HG03565 (cell line): ENCODE measurements around the gene MSI2.

Source experiments
- ATAC-seq: cut with Tn5 transposase; IDR thresholded peaks from one replicate; pipeline ENCODE4 v1.9.1; 2021; ENCODE audit warnings: mild to moderate bottlenecking, moderate library complexity; ENCODE audit not compliant: unreplicated experiment

Gene MSI2

DNA sequence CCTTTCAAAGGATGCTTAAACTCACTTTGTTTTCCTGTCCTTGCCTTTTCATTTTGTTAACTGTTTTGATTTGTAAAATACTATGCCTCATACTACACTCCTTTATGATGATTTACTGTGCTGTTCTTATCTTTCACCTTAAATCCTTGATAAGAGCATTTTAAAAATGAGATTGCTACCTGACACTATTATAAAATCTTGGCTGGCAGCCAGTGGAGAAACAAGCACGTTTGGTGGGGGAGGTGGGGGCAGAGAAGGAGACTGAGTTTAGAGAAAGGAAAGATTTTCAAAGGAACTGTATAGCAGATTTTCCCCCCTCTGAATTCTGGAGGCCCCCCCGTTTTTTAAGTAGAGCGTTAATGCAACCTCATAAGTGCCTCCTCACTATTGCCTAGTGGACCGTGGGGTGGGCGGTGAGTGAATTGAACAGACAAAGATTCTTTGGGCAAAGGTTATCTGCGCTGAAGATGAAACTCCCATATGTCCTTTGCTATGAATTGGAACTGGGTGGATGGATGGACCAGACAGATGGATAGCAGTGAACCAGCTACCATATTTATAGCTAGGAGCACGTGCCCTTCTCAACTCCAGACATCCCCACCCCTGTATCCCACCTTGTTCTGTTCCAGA is 288.6 kb downstream of the MSI2 start:
- no peak for ATAC-seq

DNA sequence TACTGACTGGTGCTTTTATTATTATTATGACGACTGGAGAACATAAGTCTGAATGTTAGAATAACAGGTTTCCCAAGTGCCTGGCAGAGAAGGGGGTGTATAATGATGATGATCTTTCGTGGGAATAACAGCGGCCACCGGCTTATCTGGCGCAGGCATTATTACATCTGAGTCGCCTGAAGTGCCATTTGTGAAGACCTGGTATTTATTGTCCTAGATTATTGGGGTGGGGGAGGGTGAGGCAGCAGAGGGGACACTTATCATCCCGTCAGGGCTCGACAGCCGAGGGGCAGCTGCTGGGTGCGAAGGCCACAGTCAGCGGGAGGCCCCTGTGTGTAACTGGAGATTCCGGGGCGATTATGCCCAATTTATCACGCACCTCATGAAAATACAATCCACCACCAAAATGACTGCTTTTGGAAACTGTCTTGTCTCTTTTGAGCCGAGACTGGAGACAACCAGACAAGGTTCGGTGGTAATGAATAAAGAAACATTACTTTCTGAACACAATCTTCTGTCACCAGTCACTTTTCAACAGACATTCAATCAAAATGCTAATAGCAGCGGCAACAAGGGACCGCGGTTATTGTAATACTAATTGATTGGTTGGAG is 289.5 kb downstream of the MSI2 start:
- no peak for ATAC-seq

DNA sequence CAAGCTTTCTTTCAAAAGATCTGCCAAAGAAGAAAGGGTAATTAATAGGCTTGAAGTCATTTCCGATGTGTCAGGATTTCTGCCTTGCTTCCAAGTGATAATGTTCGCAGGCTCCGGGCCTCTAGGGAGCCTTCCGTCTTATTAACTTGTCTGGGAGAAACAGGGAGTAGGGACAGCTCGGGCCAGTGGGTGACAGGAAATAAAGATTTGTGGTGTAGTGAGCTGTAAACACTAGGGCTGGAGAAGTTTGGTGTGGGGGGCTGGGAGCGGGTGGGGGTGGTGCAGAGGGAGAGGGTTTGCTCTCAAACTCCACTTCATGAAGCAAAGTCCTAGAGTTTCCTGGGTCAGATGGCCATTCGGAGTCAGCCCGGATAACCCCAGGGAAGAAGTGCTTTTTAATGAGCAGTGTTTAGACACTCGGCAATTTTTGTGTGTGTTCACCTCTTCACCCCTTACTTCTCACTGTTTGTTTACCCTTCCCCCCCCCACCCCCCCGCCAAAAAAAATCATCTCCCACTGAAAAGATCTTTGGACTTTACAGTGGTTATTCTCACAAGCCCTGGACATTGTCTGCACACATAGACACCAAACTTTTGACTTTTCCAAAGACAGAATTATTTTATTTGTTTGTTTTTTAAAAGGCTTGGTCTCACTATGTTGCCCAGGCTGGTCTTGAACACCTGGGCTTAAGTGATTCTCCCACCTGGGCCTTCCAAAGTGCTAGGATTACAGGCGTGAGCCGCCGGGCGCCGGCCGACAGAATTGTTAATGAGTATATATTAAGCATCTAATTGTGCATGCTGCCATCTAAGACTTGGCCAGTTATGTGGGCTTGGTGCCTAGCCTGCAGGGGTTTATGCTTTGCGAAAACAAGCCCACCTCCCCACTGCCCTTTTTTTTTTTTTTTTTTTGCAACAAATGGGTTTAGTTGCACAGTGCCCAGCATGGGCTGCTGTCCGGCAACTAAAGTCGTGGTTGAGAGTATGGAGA is 292.4 kb downstream of the MSI2 start:
- no peak for ATAC-seq

DNA sequence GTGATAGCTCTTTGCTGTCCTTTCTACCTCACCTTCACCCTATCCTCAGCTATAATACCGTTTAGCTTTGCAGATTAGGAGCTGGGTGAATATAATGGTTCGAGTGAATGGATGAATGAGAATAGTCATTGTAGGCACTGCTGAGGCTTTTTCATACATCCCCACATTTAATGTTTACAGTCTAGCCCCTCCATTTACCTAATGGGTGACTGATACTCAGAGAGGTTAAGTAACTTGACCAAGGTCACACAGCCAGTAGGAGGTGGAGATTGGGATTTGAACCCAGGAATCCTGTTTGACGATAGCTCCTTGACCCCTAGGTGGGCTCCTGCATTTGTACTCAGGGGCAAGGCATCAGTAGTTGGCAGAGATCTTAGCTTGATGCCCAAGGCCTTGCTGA is 293.1 kb downstream of the MSI2 start:
- no peak for ATAC-seq

DNA sequence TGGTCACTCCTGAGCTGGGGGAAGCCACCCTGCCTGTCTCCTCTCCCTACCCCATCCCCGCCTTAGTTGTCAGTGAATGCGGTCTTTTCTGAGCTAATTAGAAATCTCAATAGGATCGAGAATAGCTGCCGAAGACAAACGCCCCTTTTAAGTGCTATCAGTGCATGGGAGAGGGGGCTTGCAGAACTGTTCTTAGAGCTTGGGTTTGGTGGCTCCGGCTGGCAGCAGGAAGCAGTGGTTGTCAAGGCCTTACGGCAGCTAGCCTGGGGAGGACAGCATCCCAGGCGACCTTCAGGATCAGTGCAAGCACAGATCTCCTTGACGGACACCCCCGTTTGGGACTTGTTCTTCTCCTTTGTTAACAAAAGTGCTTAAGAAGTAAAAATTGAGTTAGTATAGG is 293.7 kb downstream of the MSI2 start:
- no peak for ATAC-seq

DNA sequence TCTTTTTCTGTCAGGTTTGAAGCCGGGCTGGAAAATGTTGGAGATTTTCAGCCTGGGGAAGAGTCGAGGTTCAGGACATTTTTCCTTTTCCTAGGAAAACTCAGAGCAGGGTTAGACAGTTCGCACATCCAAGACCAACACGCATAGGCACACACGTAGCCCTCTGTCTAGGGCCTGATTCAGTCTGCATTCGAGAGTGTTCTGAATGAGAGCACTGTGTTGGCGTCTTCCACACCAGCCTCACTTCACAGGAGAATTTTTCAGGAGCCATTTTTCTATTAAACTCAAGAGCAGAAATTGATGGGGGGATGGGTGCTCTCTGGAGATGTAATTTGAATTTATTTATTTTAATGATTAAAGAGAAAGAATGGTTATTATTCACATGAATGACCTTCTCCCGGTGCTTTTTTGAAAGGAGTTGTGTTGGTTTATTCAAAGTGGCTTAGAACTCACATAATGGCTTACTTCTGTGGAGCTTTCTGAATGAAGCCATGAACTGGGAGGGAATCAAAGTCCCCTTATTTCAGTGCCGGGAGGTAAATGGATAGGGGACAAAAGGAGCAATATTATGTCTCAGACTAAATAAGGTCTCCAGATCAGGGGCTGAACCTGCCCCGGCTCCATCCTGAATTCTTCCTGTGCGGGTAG is 294.5 kb downstream of the MSI2 start:
- ATAC-seq, result no peak

DNA sequence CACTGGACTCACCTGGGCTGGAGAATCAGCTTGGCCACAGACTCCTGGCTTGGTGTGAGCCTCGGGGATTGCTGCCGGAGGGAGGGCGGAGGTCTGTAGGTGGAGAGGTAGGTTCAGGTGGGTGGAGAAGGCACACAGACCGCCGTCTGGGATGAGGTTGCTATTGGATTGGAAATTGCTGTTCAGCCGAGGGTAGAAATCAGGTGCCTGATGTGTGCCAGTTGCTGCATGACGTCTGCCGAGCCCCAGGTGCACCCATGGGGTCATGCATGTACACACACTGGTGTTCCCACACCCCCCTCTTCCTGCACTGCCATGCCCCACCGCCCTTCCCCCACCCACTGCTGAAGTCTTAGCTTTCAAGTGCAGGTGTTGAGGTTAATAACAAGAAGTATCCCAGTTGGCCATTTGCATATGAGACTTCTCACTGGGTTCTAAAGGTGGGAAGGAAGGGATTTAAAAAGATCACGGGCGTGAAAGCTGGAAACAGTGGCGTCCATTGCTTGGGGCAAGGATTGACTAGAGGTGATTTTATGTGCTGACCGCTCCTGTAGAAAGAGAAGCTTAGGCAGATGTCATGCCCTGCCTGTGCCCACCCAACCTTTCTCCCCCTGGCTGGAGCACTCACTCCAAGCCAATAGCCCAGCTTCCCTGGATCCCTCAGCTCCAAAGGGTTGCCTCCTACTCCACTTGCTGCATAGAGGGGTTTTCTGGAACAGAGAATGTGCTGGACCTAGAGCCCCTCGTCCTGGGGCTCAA is 295.2 kb downstream of the MSI2 start:
- peak; percentile 38 for ATAC-seq

DNA sequence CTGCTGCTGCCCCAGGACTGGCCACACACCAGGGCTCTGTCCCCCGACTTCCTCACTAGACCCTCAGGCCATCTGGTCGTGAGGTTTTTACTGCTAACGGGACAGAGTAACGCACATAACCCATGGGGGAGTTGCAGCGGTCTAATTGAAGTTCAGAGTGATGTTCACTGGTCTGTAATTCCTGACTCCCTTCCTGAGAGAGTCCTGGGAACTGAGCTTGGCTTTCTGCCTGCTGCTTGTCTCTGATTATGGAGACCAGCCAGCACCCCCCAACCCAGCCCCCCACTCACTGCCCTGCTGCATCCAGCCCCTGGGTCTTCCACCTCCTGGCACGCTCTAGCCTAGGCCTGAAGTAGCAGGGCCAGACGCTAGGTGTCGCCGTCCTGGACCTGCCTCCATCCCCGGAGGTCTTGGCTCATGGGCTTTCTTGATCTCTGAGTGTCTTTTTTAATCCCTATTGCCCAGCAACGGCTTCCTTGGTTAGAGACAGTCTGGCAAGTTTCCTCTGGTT is 295.8 kb downstream of the MSI2 start:
- ATAC-seq, result peak; percentile 63

DNA sequence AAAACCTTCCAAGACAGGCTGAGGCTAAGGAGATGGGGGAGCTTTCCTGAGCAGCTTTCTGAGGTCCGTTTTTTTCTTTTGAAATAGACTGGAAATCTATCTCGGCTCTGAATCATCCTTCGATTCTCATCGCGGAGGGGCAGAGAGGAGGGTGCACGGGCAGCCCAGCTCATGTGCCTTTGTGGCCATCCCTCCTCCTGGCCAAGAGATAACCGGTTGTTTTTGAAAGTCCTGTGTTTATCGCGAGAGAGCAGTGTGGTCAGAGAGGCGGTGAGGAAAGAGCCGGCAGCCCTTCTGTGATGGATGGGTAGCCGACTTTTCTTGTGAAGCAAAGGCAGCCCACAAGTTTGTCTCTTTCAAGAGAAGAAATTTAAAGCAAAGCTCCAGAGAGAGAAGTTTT is 297.2 kb downstream of the MSI2 start:
- ATAC-seq, result no peak

DNA sequence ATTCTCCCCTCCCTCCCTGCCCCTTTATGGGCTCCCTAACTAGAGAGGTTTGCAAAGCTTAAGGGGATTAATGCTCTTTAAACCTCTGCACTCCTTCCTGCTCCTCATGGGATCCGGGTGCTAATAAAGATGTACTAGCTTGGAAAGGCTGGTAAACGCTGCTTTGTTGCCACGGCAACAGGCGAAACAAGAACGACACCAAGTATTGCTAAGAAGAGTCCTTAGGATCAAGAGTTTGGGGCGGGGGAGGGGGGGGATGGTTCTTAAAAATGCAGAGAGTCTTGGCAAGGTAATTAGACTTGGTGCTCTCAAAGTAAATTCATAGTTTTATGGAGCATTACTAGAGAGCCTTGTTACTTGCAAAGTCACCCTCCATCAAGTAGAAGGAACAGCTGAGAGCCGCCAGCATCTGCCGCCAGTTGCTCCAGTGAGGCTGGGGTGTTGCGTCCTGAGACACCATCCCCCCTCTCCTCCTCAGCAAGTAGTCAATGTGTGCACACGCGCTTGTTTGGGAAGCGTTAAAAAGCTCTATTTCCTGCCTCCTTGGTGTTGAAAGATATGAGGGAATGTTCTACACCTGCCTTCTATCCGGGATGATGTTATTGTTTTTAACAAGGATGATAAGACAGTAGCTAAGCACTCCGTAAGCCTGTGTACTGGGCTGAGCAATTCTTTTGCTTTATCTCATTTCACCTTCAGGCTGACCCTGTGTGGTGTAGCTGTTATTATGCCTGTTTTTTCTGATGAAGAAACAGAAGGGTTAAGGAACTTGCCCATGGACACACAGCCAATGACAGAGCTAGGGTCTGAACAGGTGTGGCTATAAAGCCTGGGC is 297.9 kb downstream of the MSI2 start:
- no peak for ATAC-seq

DNA sequence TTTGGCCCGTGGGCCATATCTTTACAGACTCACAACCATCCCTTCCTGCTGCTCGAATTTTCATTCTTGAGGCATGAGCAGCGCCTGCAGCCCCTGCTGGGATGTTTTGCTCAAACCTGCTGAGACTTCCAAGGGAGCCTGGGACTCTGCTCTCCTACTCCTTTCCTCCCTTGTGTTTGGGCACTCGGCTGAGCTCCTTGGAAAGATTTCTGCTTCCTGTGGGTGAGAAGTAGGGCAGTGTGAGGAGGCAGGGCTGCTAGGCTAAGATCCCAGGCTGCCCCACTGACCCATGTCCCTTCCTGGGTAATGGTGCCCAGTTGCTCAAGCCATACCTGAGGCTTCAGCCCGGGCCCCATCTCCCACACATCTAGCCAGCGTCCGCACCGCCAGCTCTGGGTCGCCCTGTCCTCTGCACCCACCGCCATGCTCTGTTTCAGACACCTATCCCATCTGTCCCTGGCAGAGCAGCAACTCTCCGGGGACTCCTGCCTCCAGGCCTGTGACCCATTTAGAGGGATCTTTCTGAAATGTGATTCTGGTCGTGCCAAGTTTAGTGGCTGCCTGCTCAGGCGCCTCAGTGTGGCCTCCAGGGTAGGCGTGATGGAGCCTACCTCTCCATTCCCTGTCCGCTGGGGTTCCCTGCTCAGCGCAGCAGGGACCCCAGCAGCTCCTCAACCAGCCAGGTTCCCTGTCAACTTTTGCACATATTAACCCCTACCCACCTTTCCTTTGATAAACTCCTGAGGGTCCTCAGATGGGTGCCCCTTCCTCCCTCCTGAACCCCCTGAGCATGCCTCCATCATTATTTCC is 298.7 kb downstream of the MSI2 start:
- ATAC-seq, result no peak

DNA sequence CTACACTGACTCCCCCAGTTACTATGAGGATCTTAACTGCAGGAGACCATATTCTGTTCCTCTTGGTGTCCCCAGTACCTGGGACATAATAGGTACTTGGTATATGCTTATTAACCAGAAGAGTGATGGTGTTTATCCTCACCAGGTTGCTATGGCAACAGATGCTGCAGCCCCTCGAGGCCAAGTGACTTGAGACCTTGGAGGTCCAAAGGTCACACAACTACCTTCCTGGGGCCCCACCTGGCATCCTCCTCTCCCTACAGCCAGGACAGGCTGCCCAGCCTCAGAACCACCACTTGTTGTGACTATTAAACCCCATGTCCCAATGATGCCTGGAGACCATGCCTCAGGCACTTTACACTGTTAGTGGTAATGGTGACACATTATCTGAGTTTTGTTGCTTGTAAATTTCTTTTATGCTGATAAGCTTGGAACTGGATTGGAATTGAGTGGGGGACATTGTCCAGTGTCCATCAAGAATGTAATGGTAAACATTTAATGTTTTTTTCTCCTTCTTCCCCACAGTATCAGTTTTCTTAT is 299.4 kb downstream of the MSI2 start:
- no peak for ATAC-seq

DNA sequence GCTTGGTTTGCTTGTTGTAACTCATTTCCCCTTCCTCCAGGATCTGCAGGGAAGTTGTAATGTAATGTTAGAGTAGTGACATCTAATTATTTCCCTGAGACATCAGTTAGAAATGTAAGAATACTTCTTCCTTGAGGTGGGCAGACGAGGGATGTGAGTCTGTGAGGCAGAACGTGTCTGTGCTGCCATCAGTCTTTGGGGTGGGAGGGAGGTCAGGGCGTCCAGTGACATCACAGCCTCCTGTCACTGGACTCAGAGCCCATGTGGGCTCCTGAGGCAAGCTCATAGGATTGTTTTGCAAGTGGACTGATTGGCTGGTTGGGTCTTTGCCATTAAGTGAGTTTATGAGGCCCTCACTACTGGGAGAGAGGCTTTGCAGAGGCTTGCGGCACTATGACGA is 300.0 kb downstream of the MSI2 start:
- ATAC-seq, result no peak

DNA sequence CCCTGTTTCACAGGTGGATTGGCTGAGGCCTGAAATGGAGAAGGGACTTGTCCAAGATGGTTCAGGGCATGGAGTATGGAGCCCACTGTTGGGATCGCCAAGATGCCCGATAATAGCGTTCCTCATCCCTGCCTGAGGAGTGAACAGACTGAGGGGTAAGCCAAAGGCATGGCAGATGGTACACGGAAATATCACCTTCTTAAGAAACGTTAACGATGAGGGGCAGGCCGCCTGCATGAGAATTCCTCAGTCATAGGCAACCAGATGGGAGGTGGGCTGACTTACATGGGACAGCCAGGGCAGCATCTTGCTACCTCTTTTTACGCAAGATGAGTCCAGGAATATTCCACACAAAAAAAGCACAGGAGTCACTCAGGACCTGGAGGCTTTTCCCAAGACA is 300.7 kb downstream of the MSI2 start:
- no peak for ATAC-seq

DNA sequence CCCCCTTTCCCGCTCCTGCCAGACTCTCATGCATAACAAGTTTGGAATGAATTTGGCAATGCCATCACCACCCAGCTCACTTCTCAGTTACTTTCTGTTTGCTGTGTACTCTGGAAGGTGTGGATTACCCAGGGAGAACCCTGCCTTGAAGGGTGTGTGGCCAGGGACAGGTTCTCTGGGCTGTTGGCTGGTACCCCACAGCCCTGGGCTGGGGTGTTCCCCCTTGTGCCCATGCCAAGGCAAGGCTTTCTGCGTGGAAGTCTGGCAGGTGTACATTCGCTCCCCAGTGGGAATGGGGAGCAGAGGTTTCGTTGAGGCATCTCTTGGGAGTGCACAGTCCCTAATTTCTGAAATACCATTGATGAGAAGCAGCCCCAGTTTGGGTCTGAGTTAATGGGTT is 301.1 kb downstream of the MSI2 start:
- ATAC-seq, result no peak

DNA sequence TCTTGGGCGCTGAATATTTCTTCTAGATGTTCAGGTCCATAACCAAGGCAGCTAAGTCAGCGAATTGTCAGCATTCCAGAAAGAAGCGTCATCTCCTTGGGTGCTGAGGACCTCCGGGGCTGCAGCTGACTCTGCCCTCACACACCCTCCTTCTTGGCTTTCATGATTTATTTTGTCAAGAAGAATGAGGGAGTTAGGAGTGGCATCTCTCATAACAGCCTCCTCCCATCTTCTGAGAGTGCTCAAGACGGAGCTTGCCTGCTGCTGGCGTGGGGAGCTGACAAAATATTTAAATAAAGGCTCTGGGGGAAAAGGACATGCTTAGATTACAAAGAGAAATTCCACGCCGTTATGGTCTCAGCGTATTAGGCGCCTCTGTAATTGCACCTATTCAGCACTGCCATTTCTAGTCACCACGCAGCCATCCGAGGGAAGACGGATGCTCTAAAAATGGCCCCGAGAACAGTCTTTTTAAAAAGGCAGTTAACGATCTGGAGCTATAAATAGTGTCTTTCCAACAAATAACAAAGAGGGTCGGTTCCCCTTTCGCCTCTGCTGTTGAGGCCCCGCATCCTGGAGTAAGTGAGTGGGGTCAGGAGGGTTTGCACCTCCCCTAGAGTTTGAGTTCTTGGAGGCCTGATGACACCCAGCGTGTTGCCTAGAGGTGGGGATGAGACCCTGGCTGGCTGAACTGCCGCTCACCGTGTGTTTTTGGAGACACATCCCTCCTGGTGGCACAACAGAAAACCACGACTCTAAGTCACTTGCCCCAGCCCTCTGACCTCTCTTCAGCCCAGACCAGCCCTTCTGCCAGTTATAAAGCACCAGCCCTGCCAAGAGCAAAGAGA is 301.7 kb downstream of the MSI2 start:
- ATAC-seq, result no peak

DNA sequence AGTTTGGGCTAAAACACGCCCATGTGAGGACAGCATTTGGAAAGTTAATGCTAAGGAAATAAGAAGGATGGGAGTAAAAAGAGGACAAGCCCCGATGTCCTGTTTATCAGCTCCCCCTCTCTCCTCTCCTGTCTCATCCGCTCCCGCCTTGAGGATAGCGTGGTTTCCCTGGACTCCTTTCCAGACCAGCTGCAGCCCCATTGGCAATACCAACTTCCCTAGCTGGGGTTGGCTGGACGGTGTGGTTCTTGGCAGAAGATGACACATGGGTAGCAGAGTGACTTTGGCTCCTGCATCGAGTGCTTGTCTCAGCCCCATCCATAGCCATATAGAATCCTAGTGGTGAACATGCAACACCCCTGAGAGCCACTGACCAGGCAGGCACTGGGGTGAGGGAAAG is 302.9 kb downstream of the MSI2 start:
- ATAC-seq, result no peak
